Activated CD8-positive, alpha-beta T cell treated with anti-CD3 and anti-CD28 coated beads for 36 hours (primary cell): Measurements from ENCODE around the gene ZCCHC10. TPM values are rescaled to one million over a fixed set of nuclear protein-coding genes. Genes with fewer than 3 reads are reported as not detected.
"Not testable (repeated sequence)": the region's sequence is repeated elsewhere in the genome, so short reads cannot be mapped to it uniquely, and the experiment has no call there.

Experiments used
- ATAC-seq: fragments of 200-7000 bp; cut with Tn5 transposase; one replicate; pipeline ENCODE4 v1.10.0; 2021; ENCODE audit warnings: mild to moderate bottlenecking, moderate library complexity
- CTCF ChIA-PET: fragments of 350-600 bp; sonication (Branson Sonifier 250); formaldehyde crosslinking; loops from one replicate; lab custom pipeline; 2021; ENCODE audit warnings: antibody characterized with exemption; lab: Charles Lee
- POLR2A ChIA-PET: fragments of 350-600 bp; sonication (Branson Sonifier 250); formaldehyde crosslinking; loops from one replicate; lab custom pipeline; 2021; ENCODE audit warnings: antibody characterized with exemption; lab: Charles Lee
- DNase-seq: peaks from one replicate; pipeline ENCODE4 v3.0.0-alpha.2; 2020
- H3K27ac Mint-ChIP-seq: one replicate; pipeline ENCODE4 v1.8.0; 2021; ENCODE audit warnings: mild to moderate bottlenecking, mixed read lengths
- H3K27me3 Mint-ChIP-seq: one replicate; pipeline ENCODE4 v1.8.0; 2021; ENCODE audit warnings: mixed read lengths
- H3K36me3 Mint-ChIP-seq: one replicate; pipeline ENCODE4 v1.8.0; 2021; ENCODE audit warnings: low read depth, mixed read lengths
- H3K4me1 Mint-ChIP-seq: one replicate; pipeline ENCODE4 v1.8.0; 2021; ENCODE audit warnings: low read depth, mixed read lengths
- H3K4me3 Mint-ChIP-seq: one replicate; pipeline ENCODE4 v1.8.0; 2021; ENCODE audit warnings: mild to moderate bottlenecking, moderate library complexity, mixed read lengths
- H3K9me3 Mint-ChIP-seq: one replicate; pipeline ENCODE4 v1.8.0; 2021; ENCODE audit warnings: mixed read lengths
- CTCF ChIP-seq: fragments of 200-600 bp; IDR thresholded peaks from one replicate; pipeline ENCODE4 v1.8.0; 2022; ENCODE audit warnings: antibody characterized with exemption, mild to moderate bottlenecking
- intact Hi-C: fragments of 100-400 bp; cut with micrococcal nuclease; formaldehyde crosslinking; loops from one replicate; pipeline ENCODE4 v1.10.0; 2022
- total RNA-seq, 2 experiments: library from RNA; stranded (reverse); gene quantifications; one replicate each; pipeline ENCODE4 v1.2.3, GENCODE V29; 2021

Gene ZCCHC10
- total RNA-seq, 2 experiments from 2014 or later: 27.0 to 31.1 TPM

DNA sequence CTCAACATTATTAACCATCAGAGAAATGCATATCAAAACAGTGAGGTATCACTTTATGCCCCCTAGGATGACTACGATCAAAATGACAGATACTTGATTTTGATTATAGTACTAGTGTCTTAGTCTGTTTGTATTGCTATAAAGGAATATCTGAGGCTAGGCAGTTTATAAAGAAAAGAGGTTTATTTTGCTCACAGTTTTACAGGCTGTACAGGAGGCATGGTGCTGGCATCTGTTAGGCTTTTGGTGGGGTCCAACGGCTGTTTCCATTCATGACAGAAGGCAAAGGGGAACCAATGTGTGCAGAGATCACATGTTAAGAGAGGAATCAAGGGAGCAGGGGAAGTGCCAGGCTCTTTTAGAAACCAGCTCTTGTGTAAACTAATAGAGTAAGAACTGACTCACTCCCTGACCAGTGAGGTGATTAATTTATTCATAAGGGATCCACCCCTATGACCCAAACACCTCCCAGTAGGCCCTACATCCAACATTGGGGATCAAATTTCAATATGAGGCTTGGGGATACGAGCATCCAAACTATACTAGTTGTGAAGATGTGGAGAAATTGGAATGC lies 46.9 kb downstream of the ZCCHC10 start:
- ATAC-seq (no peak), DNase-seq (no peak)
- ChIA-PET CTCF (interaction anchor here (0.8 kb wide), 1 partner anchor 914 kb away, joined by 4 read pairs; no protein-coding TSS in a partner anchor), POLR2A (no interaction called here)
- H3K9me3 Mint-ChIP-seq: peaks cover 6% of the 10 kb centered on the region
- no peaks in the 10 kb centered on the region for H3K27me3 Mint-ChIP-seq
- no peak overlapping the region for H3K27ac Mint-ChIP-seq
- TF ChIP-seq CTCF: no peak
- no peak overlapping the region for H3K4me3 Mint-ChIP-seq
- no peaks in the 10 kb centered on the region for H3K4me1 Mint-ChIP-seq
- H3K36me3 Mint-ChIP-seq: peaks cover 2% of the 10 kb centered on the region
- intact Hi-C loops: no loop called here

- intact Hi-C loops: no loop called here
- no peaks in the 10 kb centered on the region for H3K4me1 Mint-ChIP-seq
- ATAC-seq (no peak), DNase-seq (no peak)
- H3K36me3 Mint-ChIP-seq: peaks cover 2% of the 10 kb centered on the region
- no peak overlapping the region for H3K27ac Mint-ChIP-seq
- no peaks in the 10 kb centered on the region for H3K27me3 Mint-ChIP-seq
- POLR2A ChIA-PET: interaction anchor here (0.8 kb wide), 1 partner anchor 9 kb away, joined by 3 read pairs; no protein-coding TSS in a partner anchor
- H3K9me3 Mint-ChIP-seq: peaks cover 6% of the 10 kb centered on the region
- no peak overlapping the region for H3K4me3 Mint-ChIP-seq
- no peak for TF ChIP-seq CTCF
- CTCF ChIA-PET: no interaction called here
Observed at GRCh38 chr5:132976852-132977251, 49.5 kb downstream of the ZCCHC10 start.

- H3K27me3 Mint-ChIP-seq, CTCF ChIA-PET, H3K27ac Mint-ChIP-seq, H3K36me3 Mint-ChIP-seq, DNase-seq, POLR2A ChIA-PET, H3K9me3 Mint-ChIP-seq, intact Hi-C loops, ATAC-seq, H3K4me3 Mint-ChIP-seq, H3K4me1 Mint-ChIP-seq: not testable (repeated sequence)
Observed at GRCh38 chr5:132972436-132972828, 53.9 kb downstream of the ZCCHC10 start.

DNA sequence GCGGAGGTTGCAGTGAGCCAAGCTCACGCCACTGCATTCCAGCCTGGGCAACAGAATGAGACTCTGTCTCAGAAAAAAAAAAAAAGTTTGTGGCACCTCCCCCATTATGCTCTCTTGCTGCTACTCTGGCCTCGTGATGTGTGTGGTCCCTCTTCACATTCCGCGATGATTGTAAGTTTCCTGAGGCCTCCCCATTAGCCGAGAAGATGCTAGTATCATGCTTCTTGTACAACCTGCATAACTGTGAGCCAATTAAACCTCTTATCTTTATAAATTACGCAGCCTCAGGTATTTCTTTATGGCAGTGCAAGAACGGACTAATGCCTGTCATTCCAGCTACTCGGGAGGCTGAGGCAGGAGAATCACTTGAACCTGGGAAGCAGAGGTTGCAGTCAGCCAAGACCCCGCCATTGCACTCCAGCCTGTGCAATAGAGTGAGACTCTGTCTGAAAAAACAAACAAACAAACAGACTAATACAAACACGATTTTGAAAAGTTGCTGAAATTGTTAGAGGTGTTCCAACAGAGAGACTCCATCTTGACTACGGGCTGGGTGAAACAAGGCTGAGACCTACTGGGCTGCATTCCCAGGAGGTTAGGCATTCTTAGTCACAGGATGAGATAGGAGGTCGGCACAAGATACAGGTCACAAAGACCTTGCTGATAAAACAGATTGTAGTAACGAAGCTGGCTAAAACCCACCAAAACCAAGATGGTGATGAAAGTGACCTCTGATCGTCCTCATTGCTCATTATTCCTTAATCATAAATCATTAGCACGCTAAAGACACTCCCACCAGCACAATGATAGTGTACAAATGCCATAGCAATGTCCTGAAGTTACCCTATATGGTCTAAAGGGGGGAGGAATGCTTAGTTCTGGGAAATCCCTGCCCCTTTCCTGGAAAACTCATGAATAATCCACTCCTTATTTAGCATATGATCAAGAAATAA lies 54.6 kb downstream of the ZCCHC10 start:
- Mint-ChIP-seq H3K4me3 (no peak overlapping the region), H3K27ac (no peak overlapping the region), H3K36me3 (no peaks in the 10 kb centered on the region), H3K27me3 (no peaks in the 10 kb centered on the region), H3K4me1 (no peaks in the 10 kb centered on the region), H3K9me3 (peaks cover 2% of the 10 kb centered on the region)
- intact Hi-C loops: no loop called here
- TF ChIP-seq CTCF: no peak
- POLR2A ChIA-PET: no interaction called here
- no peak for DNase-seq
- ATAC-seq: no peak
- CTCF ChIA-PET: no interaction called here

DNA sequence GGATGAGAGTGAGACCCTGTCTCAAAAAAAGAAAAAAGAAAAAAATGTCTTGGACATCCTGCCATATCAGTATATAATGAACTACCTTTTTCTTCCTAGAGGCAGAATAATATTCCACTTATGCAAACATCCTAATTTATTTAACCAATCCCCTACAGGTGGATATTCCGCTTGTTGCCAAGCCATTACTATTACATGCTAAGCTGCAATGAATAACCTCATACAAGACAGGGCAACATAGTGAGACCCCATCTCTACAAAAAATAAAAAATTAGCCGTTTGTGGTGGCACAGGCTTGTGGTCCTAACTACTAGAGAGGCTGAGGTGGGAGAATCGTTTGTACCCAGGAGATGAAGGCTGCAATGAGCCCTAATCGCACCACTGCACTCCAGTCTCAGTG lies 61.2 kb downstream of the ZCCHC10 start:
- Mint-ChIP-seq H3K9me3 (no peaks in the 10 kb centered on the region), H3K36me3 (peaks cover 7% of the 10 kb centered on the region), H3K27ac (no peak overlapping the region), H3K27me3 (no peaks in the 10 kb centered on the region), H3K4me1 (peaks cover 17% of the 10 kb centered on the region), H3K4me3 (no peak overlapping the region)
- no peak for TF ChIP-seq CTCF
- DNase-seq: no peak
- intact Hi-C loops: no loop called here
- ChIA-PET POLR2A (interaction anchor here (1.2 kb wide), 2 partner anchors 8 to 99 kb away, joined by 3 to 4 read pairs; partner anchors contain the start of genes GDF9 and UQCRQ), CTCF (no interaction called here)
- no peak for ATAC-seq
